ENCODE data around the gene TACO1. TPM values are rescaled to one million over a fixed set of nuclear protein-coding genes. Genes with fewer than 3 reads are reported as not detected.

Gene TACO1
- total and polyA plus RNA-seq, 4 experiments from 2014 or later: 17.7 to 22.8 (median 21.1) TPM

- H3K9me3 ChIP-seq (ENCODE audit: control insufficient read depth in 1 of 2, low read length in 2 of 2): no peaks in the 10 kb centered on the region
- H3K36me3 ChIP-seq (ENCODE audit: insufficient read depth, low read length): peaks cover 22% of the 10 kb centered on the region
- no peak for DNase-seq
- POLR2A ChIA-PET (ENCODE audit: partially characterized antibody): no interaction called here
- H3K27ac ChIP-seq (ENCODE audit: low read depth, low read length): no peak overlapping the region
- Mint-ChIP-seq H3K4me3 (no peak overlapping the region), H3K27ac (peak overlapping the region in 1 of 7 donors; percentile 83), H3K36me3 (peaks cover 23 to 54% of the 10 kb centered on the region in 2 donors), H3K4me1 (peaks cover 11 to 16% (median 15%) of the 10 kb centered on the region in 4 donors), H3K27me3 (no peaks in the 10 kb centered on the region), H3K9me3 (no peaks in the 10 kb centered on the region)
- no peak overlapping the region for H3K4me3 ChIP-seq (ENCODE audit: low read length in 2 of 2)
- peaks cover 12% of the 10 kb centered on the region for H3K4me1 ChIP-seq (ENCODE audit: insufficient read depth, low read length)
- H3K27me3 ChIP-seq (ENCODE audit: insufficient read depth, low read length): no peaks in the 10 kb centered on the region
- intact Hi-C loops (cut with micrococcal nuclease): no loop called here
- CTCF ChIA-PET (ENCODE audit: partially characterized antibody): interaction anchor here (1.1 to 1.5 kb wide), 3 partner anchors 33 to 216 kb away, joined by 3 to 4 read pairs (median 3); no protein-coding TSS in a partner anchor
Observed at GRCh38 chr17:63641692-63642448, 41.2 kb downstream of the TACO1 start.

GRCh38 chr17:63644846-63645245 is 44.2 kb downstream of the TACO1 start:
- H3K9me3 ChIP-seq (ENCODE audit: control insufficient read depth in 1 of 2, low read length in 2 of 2): no peaks in the 10 kb centered on the region
- Mint-ChIP-seq H3K4me3 (no peak overlapping the region), H3K36me3 (peaks cover 37 to 57% of the 10 kb centered on the region in 2 donors), H3K27ac (peak overlapping the region in 5 of 7 donors; percentile 24 to 75 (median 38)), H3K4me1 (peaks cover 12 to 25% (median 18%) of the 10 kb centered on the region in 4 donors), H3K27me3 (no peaks in the 10 kb centered on the region), H3K9me3 (no peaks in the 10 kb centered on the region)
- no peak for DNase-seq
- H3K36me3 ChIP-seq (ENCODE audit: insufficient read depth, low read length): peaks cover 26% of the 10 kb centered on the region
- H3K27me3 ChIP-seq (ENCODE audit: insufficient read depth, low read length): no peaks in the 10 kb centered on the region
- H3K4me3 ChIP-seq (ENCODE audit: low read length in 2 of 2): no peak overlapping the region
- H3K27ac ChIP-seq (ENCODE audit: low read depth, low read length): no peak overlapping the region
- peaks cover 5% of the 10 kb centered on the region for H3K4me1 ChIP-seq (ENCODE audit: insufficient read depth, low read length)
- POLR2A ChIA-PET (ENCODE audit: partially characterized antibody): interaction anchor here (1.2 kb wide), 1 partner anchor 32 kb away, joined by 3 read pairs; no protein-coding TSS in a partner anchor
- intact Hi-C loops (cut with micrococcal nuclease): no loop called here
- CTCF ChIA-PET (ENCODE audit: partially characterized antibody): no interaction called here

- Histone ChIP-seq H3K4me3 (ENCODE audit: low read length in 2 of 2) (no peak overlapping the region), H3K4me1 (ENCODE audit: insufficient read depth, low read length) (peaks cover 8% of the 10 kb centered on the region), H3K27me3 (ENCODE audit: insufficient read depth, low read length) (no peaks in the 10 kb centered on the region), H3K9me3 (ENCODE audit: control insufficient read depth in 1 of 2, low read length in 2 of 2) (no peaks in the 10 kb centered on the region), H3K36me3 (ENCODE audit: insufficient read depth, low read length) (peaks cover 26% of the 10 kb centered on the region), H3K27ac (ENCODE audit: low read depth, low read length) (no peak overlapping the region)
- DNase-seq: no peak
- H3K36me3 Mint-ChIP-seq: peaks cover 38 to 57% of the 10 kb centered on the region in 2 donors
- POLR2A ChIA-PET (ENCODE audit: partially characterized antibody): interaction anchor here (1.2 kb wide), 3 partner anchors 12 to 33 kb away, joined by 3 read pairs; partner anchors contain the start of gene MAP3K3
- H3K27me3 Mint-ChIP-seq: no peaks in the 10 kb centered on the region
- CTCF ChIA-PET (ENCODE audit: partially characterized antibody): no interaction called here
- intact Hi-C loops (cut with micrococcal nuclease): no loop called here
- peak overlapping the region in 5 of 7 donors; percentile 8 to 74 (median 42) for H3K27ac Mint-ChIP-seq
- no peaks in the 10 kb centered on the region for H3K9me3 Mint-ChIP-seq
- H3K4me1 Mint-ChIP-seq: peaks cover 12 to 23% (median 16%) of the 10 kb centered on the region in 4 donors
- no peak overlapping the region for H3K4me3 Mint-ChIP-seq
Observed at GRCh38 chr17:63645775-63646487, 45.2 kb downstream of the TACO1 start.

- Mint-ChIP-seq H3K9me3 (no peaks in the 10 kb centered on the region), H3K4me3 (no peak overlapping the region), H3K27me3 (no peaks in the 10 kb centered on the region), H3K27ac (peak overlapping the region in 2 of 7 donors; percentile 10 to 42), H3K4me1 (peaks cover 12 to 23% (median 16%) of the 10 kb centered on the region in 4 donors), H3K36me3 (peaks cover 38 to 59% of the 10 kb centered on the region in 2 donors)
- Histone ChIP-seq H3K27me3 (ENCODE audit: insufficient read depth, low read length) (no peaks in the 10 kb centered on the region), H3K4me1 (ENCODE audit: insufficient read depth, low read length) (peaks cover 8% of the 10 kb centered on the region), H3K27ac (ENCODE audit: low read depth, low read length) (no peak overlapping the region), H3K9me3 (ENCODE audit: control insufficient read depth in 1 of 2, low read length in 2 of 2) (no peaks in the 10 kb centered on the region), H3K4me3 (ENCODE audit: low read length in 2 of 2) (no peak overlapping the region), H3K36me3 (ENCODE audit: insufficient read depth, low read length) (peaks cover 26% of the 10 kb centered on the region)
- DNase-seq: no peak
- CTCF ChIA-PET (ENCODE audit: partially characterized antibody): no interaction called here
- POLR2A ChIA-PET (ENCODE audit: partially characterized antibody): interaction anchor here (1.2 to 2.4 kb wide), 3 partner anchors 13 to 49 kb away, joined by 3 to 6 read pairs (median 3); partner anchors contain the start of gene MAP3K3
- intact Hi-C loops (cut with micrococcal nuclease): no loop called here
Observed at GRCh38 chr17:63646488-63646806, 45.8 kb downstream of the TACO1 start.

GRCh38 chr17:63647065-63647725 is 46.5 kb downstream of the TACO1 start:
- Mint-ChIP-seq H3K27ac (peak overlapping the region in 2 of 7 donors; percentile 8 to 46), H3K36me3 (peaks cover 37 to 58% of the 10 kb centered on the region in 2 donors), H3K9me3 (no peaks in the 10 kb centered on the region), H3K4me1 (peaks cover 12 to 23% (median 16%) of the 10 kb centered on the region in 4 donors), H3K4me3 (no peak overlapping the region), H3K27me3 (no peaks in the 10 kb centered on the region)
- DNase-seq: no peak
- POLR2A ChIA-PET (ENCODE audit: partially characterized antibody): interaction anchor here (1.2 to 2.4 kb wide), 2 partner anchors 13 to 48 kb away, joined by 3 to 6 read pairs; no protein-coding TSS in a partner anchor
- peaks cover 26% of the 10 kb centered on the region for H3K36me3 ChIP-seq (ENCODE audit: insufficient read depth, low read length)
- peaks cover 8% of the 10 kb centered on the region for H3K4me1 ChIP-seq (ENCODE audit: insufficient read depth, low read length)
- H3K9me3 ChIP-seq (ENCODE audit: control insufficient read depth in 1 of 2, low read length in 2 of 2): no peaks in the 10 kb centered on the region
- intact Hi-C loops (cut with micrococcal nuclease): no loop called here
- CTCF ChIA-PET (ENCODE audit: partially characterized antibody): no interaction called here
- no peak overlapping the region for H3K4me3 ChIP-seq (ENCODE audit: low read length in 2 of 2)
- H3K27ac ChIP-seq (ENCODE audit: low read depth, low read length): no peak overlapping the region
- H3K27me3 ChIP-seq (ENCODE audit: insufficient read depth, low read length): no peaks in the 10 kb centered on the region

- peaks cover 43 to 63% of the 10 kb centered on the region in 2 donors for H3K36me3 Mint-ChIP-seq
- H3K36me3 ChIP-seq (ENCODE audit: insufficient read depth, low read length): peaks cover 32% of the 10 kb centered on the region
- CTCF ChIA-PET (ENCODE audit: partially characterized antibody): interaction anchor here (1.6 kb wide), 1 partner anchor 64 kb away, joined by 4 read pairs; no protein-coding TSS in a partner anchor
Observed at GRCh38 chr17:63647936-63648335, 47.2 kb downstream of the TACO1 start.

More at GRCh38 chr17:63647936-63648335, 47.2 kb downstream of the TACO1 start:
- no peak for DNase-seq
- intact Hi-C loops (cut with micrococcal nuclease): no loop called here
- peaks cover 8% of the 10 kb centered on the region for H3K4me1 ChIP-seq (ENCODE audit: insufficient read depth, low read length)
- Mint-ChIP-seq H3K9me3 (no peaks in the 10 kb centered on the region), H3K27me3 (no peaks in the 10 kb centered on the region), H3K27ac (peak overlapping the region in 2 of 7 donors; percentile 17 to 72), H3K4me3 (no peak overlapping the region), H3K4me1 (peaks cover 12 to 23% (median 16%) of the 10 kb centered on the region in 4 donors)
- H3K9me3 ChIP-seq (ENCODE audit: control insufficient read depth in 1 of 2, low read length in 2 of 2): no peaks in the 10 kb centered on the region
- POLR2A ChIA-PET (ENCODE audit: partially characterized antibody): interaction anchor here (2.4 kb wide), 1 partner anchor 47 kb away, joined by 6 read pairs; no protein-coding TSS in a partner anchor
- no peaks in the 10 kb centered on the region for H3K27me3 ChIP-seq (ENCODE audit: insufficient read depth, low read length)
- no peak overlapping the region for H3K4me3 ChIP-seq (ENCODE audit: low read length in 2 of 2)
- H3K27ac ChIP-seq (ENCODE audit: low read depth, low read length): no peak overlapping the region
